Neuronal stem cell (in vitro differentiated cells): ENCODE results near the gene KCNIP4.

Experiments
- DNase-seq: peaks from one replicate; pipeline ENCODE4 v3.0.0-alpha.2; 2013; ENCODE audit warnings: low spot score
- H2AFZ ChIP-seq: one replicate; pipeline ENCODE4 v1.6.1; 2013; ENCODE audit warnings: mild to moderate bottlenecking, low read length, inconsistent platforms
- H2AK5ac ChIP-seq: 2 replicates; pipeline ENCODE4 v1.6.1; 2013; ENCODE audit warnings: low read depth, mild to moderate bottlenecking, inconsistent platforms, low read length, moderate library complexity, mixed read lengths
- H2BK120ac ChIP-seq: 2 replicates; pipeline ENCODE4 v1.6.1; 2013; ENCODE audit warnings: low read depth, mild to moderate bottlenecking, inconsistent platforms, low read length, moderate library complexity, mixed read lengths
- H2BK12ac ChIP-seq: one replicate; pipeline ENCODE4 v1.6.1; 2013; ENCODE audit warnings: low read length, inconsistent platforms
- H2BK15ac ChIP-seq: 2 replicates; pipeline ENCODE4 v1.6.1; 2013; ENCODE audit warnings: mild to moderate bottlenecking, low read length, inconsistent platforms, mixed read lengths
- H2BK5ac ChIP-seq: one replicate; pipeline ENCODE4 v1.6.1; 2013; ENCODE audit warnings: inconsistent platforms, mild to moderate bottlenecking, low read length, moderate library complexity
- H3K14ac ChIP-seq: one replicate; pipeline ENCODE4 v1.6.1; 2013; ENCODE audit warnings: low read length, inconsistent platforms
- H3K18ac ChIP-seq: 2 replicates; pipeline ENCODE4 v1.6.1; 2013; ENCODE audit warnings: low read length, inconsistent platforms
- H3K23ac ChIP-seq: 2 replicates; pipeline ENCODE4 v1.6.1; 2013; ENCODE audit warnings: low read depth, mild to moderate bottlenecking, mixed read lengths, low read length, inconsistent platforms; ENCODE audit not compliant: poor library complexity
- H3K27ac ChIP-seq: replicated peaks from 3 replicates; pipeline ENCODE4 v1.5.1; 2013; ENCODE audit warnings: low read length, inconsistent platforms
- H3K27me3 ChIP-seq, 3 experiments: 2 replicates each; pipeline ENCODE4 v1.6.1; 2013; ENCODE audit warnings: low read length in 3 of 3, mild to moderate bottlenecking in 2 of 3, inconsistent platforms in 1 of 3, low read depth in 1 of 3, mixed read lengths in 1 of 3, moderate library complexity in 1 of 3; ENCODE audit not compliant: control insufficient read depth in 3 of 3, insufficient read depth in 3 of 3
- H3K36me3 ChIP-seq, 2 donors: replicated peaks in 1 of 2; 2 replicates each; pipeline ENCODE4 v1.6.1; 2013; ENCODE audit warnings: low read length in 2 of 2; ENCODE audit not compliant: control insufficient read depth in 2 of 2, insufficient read depth in 2 of 2
- H3K4ac ChIP-seq: 2 replicates; pipeline ENCODE4 v1.6.1; 2013; ENCODE audit warnings: inconsistent platforms, mild to moderate bottlenecking, low read length, moderate library complexity
- H3K4me1 ChIP-seq, 2 donors: 1 replicate in 1 of 2; 2 replicates in 1 of 2; pipeline ENCODE4 v1.6.1; 2013; ENCODE audit warnings: low read length in 2 of 2, low read depth in 1 of 2; ENCODE audit not compliant: control insufficient read depth in 2 of 2, insufficient read depth in 1 of 2
- H3K4me2 ChIP-seq: one replicate; pipeline ENCODE4 v1.6.1; 2013; ENCODE audit warnings: mild to moderate bottlenecking, low read length, inconsistent platforms; ENCODE audit not compliant: insufficient read depth, poor library complexity, severe bottlenecking
- H3K4me3 ChIP-seq, 2 donors: 2 replicates each; pipeline ENCODE4 v1.5.1; 2013; ENCODE audit warnings: low read length in 2 of 2, mild to moderate bottlenecking in 2 of 2, inconsistent platforms in 1 of 2, moderate library complexity in 1 of 2
- H3K79me1 ChIP-seq: one replicate; pipeline ENCODE4 v1.6.1; 2013; ENCODE audit warnings: low read depth, mild to moderate bottlenecking, inconsistent platforms, low read length, moderate library complexity
- H3K9ac ChIP-seq: one replicate; pipeline ENCODE4 v1.6.1; 2013; ENCODE audit warnings: mild to moderate bottlenecking, low read depth, low read length, inconsistent platforms; ENCODE audit not compliant: poor library complexity
- H3K9me3 ChIP-seq, 2 donors: replicated peaks in 1 of 2; 2 replicates each; pipeline versions ENCODE3 to v1.6.1; 2013; ENCODE audit warnings: low read length in 2 of 2, mild to moderate bottlenecking in 2 of 2, inconsistent platforms in 1 of 2, low read depth in 1 of 2, mixed read lengths in 1 of 2, moderate library complexity in 1 of 2; ENCODE audit not compliant: control insufficient read depth in 2 of 2, insufficient read depth in 1 of 2
- H4K8ac ChIP-seq: one replicate; pipeline ENCODE4 v1.6.1; 2013; ENCODE audit warnings: low read depth, mild to moderate bottlenecking, inconsistent platforms, low read length, moderate library complexity
- H4K91ac ChIP-seq: one replicate; pipeline ENCODE4 v1.6.1; 2013; ENCODE audit warnings: low read length, low read depth, mild to moderate bottlenecking, inconsistent platforms; ENCODE audit not compliant: poor library complexity
- WGBS, 2 donors: extraction: QIAGEN DNeasy Blood & Tissue Kit; methylation state at CpG; one replicate each; pipeline ENCODE4 v1.1.7; 2013; ENCODE audit warnings: missing lambda C conversion rate in 2 of 2, mixed read lengths in 1 of 2; ENCODE audit not compliant: insufficient read length in 2 of 2, insufficient replicate concordance in 1 of 2; ENCODE audit errors: extremely low coverage in 2 of 2; 5-methylcytosine and 5-hydroxymethylcytosine counted together

Gene KCNIP4

GRCh38 chr4:21625447-21625846, 323.1 kb downstream of the KCNIP4 start:
- Histone ChIP-seq H3K4ac (no peak overlapping the region), H3K4me1 (no peaks in the 10 kb centered on the region), H2BK120ac (no peak overlapping the region), H2BK12ac (no peak overlapping the region), H3K18ac (no peak overlapping the region), H3K9me3 (no peaks in the 10 kb centered on the region), H3K4me3 (no peak overlapping the region), H3K27ac (no peak overlapping the region), H2AK5ac (no peak overlapping the region), H4K91ac (no peak overlapping the region), H2AFZ (no peak overlapping the region), H3K36me3 (no peaks in the 10 kb centered on the region), H3K79me1 (no peaks in the 10 kb centered on the region), H3K4me2 (no peak overlapping the region), H3K9ac (no peak overlapping the region), H3K27me3 (peaks cover 0 to 5% (median 0%) of the 10 kb centered on the region in 3 experiments), H3K23ac (no peak overlapping the region), H2BK15ac (no peak overlapping the region), H4K8ac (no peak overlapping the region), H3K14ac (no peak overlapping the region), H2BK5ac (no peak overlapping the region)
- no peak for DNase-seq
- WGBS, 2 donors, result no CpG with 5 or more reads among the region's 1 CpG

- H3K9ac ChIP-seq, result no peak overlapping the region
- no peak overlapping the region for H4K91ac ChIP-seq
- no peak overlapping the region for H3K18ac ChIP-seq
- no peak overlapping the region for H2AFZ ChIP-seq
- H4K8ac ChIP-seq, result no peak overlapping the region
- WGBS, 2 donors, result no CpG with 5 or more reads among the region's 3 CpGs
- H3K79me1 ChIP-seq, result no peaks in the 10 kb centered on the region
- no peaks in the 10 kb centered on the region for H3K27me3 ChIP-seq
- no peak overlapping the region for H3K27ac ChIP-seq
- no peak overlapping the region for H2BK12ac ChIP-seq
- no peak overlapping the region for H3K14ac ChIP-seq
- H3K36me3 ChIP-seq, result no peaks in the 10 kb centered on the region
- H3K4me1 ChIP-seq, result no peaks in the 10 kb centered on the region
- H2BK5ac ChIP-seq, result no peak overlapping the region
- no peak overlapping the region for H2BK15ac ChIP-seq
- H3K9me3 ChIP-seq, result no peaks in the 10 kb centered on the region
- no peak overlapping the region for H2BK120ac ChIP-seq
- no peak overlapping the region for H3K4me2 ChIP-seq
- H3K23ac ChIP-seq, result no peak overlapping the region
- no peak overlapping the region for H2AK5ac ChIP-seq
- no peak for DNase-seq
- H3K4ac ChIP-seq, result no peak overlapping the region
- no peak overlapping the region for H3K4me3 ChIP-seq
Observed at GRCh38 chr4:21605006-21605405, 343.6 kb downstream of the KCNIP4 start.

GRCh38 chr4:21596521-21596920, 352.1 kb downstream of the KCNIP4 start:
- Histone ChIP-seq H2BK120ac (no peak overlapping the region), H3K27ac (no peak overlapping the region), H4K91ac (no peak overlapping the region), H3K18ac (no peak overlapping the region), H3K4me1 (no peaks in the 10 kb centered on the region), H4K8ac (no peak overlapping the region), H3K9me3 (no peaks in the 10 kb centered on the region), H3K4me2 (no peak overlapping the region), H3K4ac (no peak overlapping the region), H3K36me3 (no peaks in the 10 kb centered on the region), H3K14ac (no peak overlapping the region), H2BK15ac (no peak overlapping the region), H3K9ac (no peak overlapping the region), H2AFZ (no peak overlapping the region), H3K79me1 (no peaks in the 10 kb centered on the region), H3K4me3 (no peak overlapping the region), H2BK5ac (no peak overlapping the region), H2AK5ac (no peak overlapping the region), H3K27me3 (no peaks in the 10 kb centered on the region), H2BK12ac (no peak overlapping the region), H3K23ac (no peak overlapping the region)
- DNase-seq, result no peak
- WGBS, 2 donors, result no CpG with 5 or more reads among the region's 5 CpGs

- Histone ChIP-seq H2BK15ac (no peak overlapping the region), H3K27me3 (no peaks in the 10 kb centered on the region), H2AK5ac (no peak overlapping the region), H3K14ac (no peak overlapping the region), H3K4me1 (no peaks in the 10 kb centered on the region), H3K4me3 (no peak overlapping the region), H2AFZ (no peak overlapping the region), H3K23ac (no peak overlapping the region), H3K9me3 (no peaks in the 10 kb centered on the region), H3K9ac (no peak overlapping the region), H4K8ac (no peak overlapping the region), H3K36me3 (no peaks in the 10 kb centered on the region), H3K4ac (no peak overlapping the region), H3K18ac (no peak overlapping the region), H2BK5ac (no peak overlapping the region), H3K79me1 (no peaks in the 10 kb centered on the region), H2BK120ac (no peak overlapping the region), H4K91ac (no peak overlapping the region), H3K4me2 (no peak overlapping the region), H2BK12ac (no peak overlapping the region), H3K27ac (no peak overlapping the region)
- no peak for DNase-seq
Observed at GRCh38 chr4:21593671-21594001, 354.9 kb downstream of the KCNIP4 start.
